GM12892 (cell line): Measurements from ENCODE around the gene TTC28.

ENCODE experiments used
- POLR2A ChIP-seq: IDR thresholded peaks from 2 replicates; pipeline ENCODE4 v1.6.1; 2011; ENCODE audit warnings: low read depth, low read length, control low read depth
- POLR2AphosphoS5 ChIP-seq: IDR thresholded peaks from 2 replicates; pipeline ENCODE4 v1.6.1; 2011; ENCODE audit warnings: low read depth, low read length, control low read depth

GRCh38 chr22:28005513-28005912, 674.1 kb downstream of the TTC28 start:
- TF ChIP-seq POLR2AphosphoS5 (no peak), POLR2A (no peak)
